Daoy (cell line): Measurements from ENCODE around the gene IMMT. TPM values are rescaled to one million over a fixed set of nuclear protein-coding genes. Genes with fewer than 3 reads are reported as not detected.
A peak's percentile ranks its signal among the peaks of the same experiment; 100 is the strongest.
"Not testable (repeated sequence)": the region's sequence is repeated elsewhere in the genome, so short reads cannot be mapped to it uniquely, and the experiment has no call there.

ENCODE experiments used
- DNase-seq: peaks from one replicate; pipeline ENCODE4 v3.0.0-alpha.2; 2015; ENCODE audit warnings: low read depth
- total RNA-seq: library from RNA; depleted of rRNA; stranded (reverse); fragments of >200 nt; shearing (Covaris generic); gene quantifications from 2 replicates; pipeline ENCODE4 v1.2.3, GENCODE V29; 2014; rRNA removed

The IMMT gene
- total RNA-seq, result 50.0 and 58.1 TPM in 2 replicates

GRCh38 chr2:86195055-86195807 is at the start of gene IMMT:
Gene IMMT, minus strand, starts transcription at chr2:86195462. Its CDS starts 80 bp downstream, at chr2:86195382.
- peak; percentile 98 for DNase-seq

GRCh38 chr2:86244781-86245180 is 49.5 kb upstream of the IMMT start:
- DNase-seq, result not testable (repeated sequence)

GRCh38 chr2:86243950-86244733 is 48.9 kb upstream of the IMMT start:
- no peak for DNase-seq

GRCh38 chr2:86243272-86243671 is 48.0 kb upstream of the IMMT start:
- DNase-seq, result no peak

GRCh38 chr2:86241611-86242010 is 46.3 kb upstream of the IMMT start:
- no peak for DNase-seq

GRCh38 chr2:86240251-86240650 is 45.0 kb upstream of the IMMT start:
- DNase-seq, result no peak

GRCh38 chr2:86239745-86240144 is 44.5 kb upstream of the IMMT start:
- DNase-seq, result no peak

- DNase-seq, result peak; percentile 11
These were observed 44.1 kb upstream of the IMMT start for GRCh38 chr2:86239326-86239725.

- peak; percentile 39 for DNase-seq
These were observed 43.1 kb upstream of the IMMT start for GRCh38 chr2:86238354-86238753.

GRCh38 chr2:86237172-86237571 is 41.9 kb upstream of the IMMT start:
- DNase-seq, result no peak

GRCh38 chr2:86235196-86235980 is 40.1 kb upstream of the IMMT start:
- no peak for DNase-seq

GRCh38 chr2:86234563-86235131 is 39.4 kb upstream of the IMMT start:
- no peak for DNase-seq

GRCh38 chr2:86233436-86233835 is 38.2 kb upstream of the IMMT start:
- DNase-seq, result no peak

GRCh38 chr2:86232910-86233309 is 37.6 kb upstream of the IMMT start:
- DNase-seq, result no peak

GRCh38 chr2:86232373-86232784 is 37.1 kb upstream of the IMMT start:
- DNase-seq, result no peak

GRCh38 chr2:86231680-86232372 is 36.6 kb upstream of the IMMT start:
- DNase-seq, result no peak

- no peak for DNase-seq
These were observed 35.7 kb upstream of the IMMT start for GRCh38 chr2:86230961-86231360.

- no peak for DNase-seq
These were observed 34.0 kb upstream of the IMMT start for GRCh38 chr2:86229221-86229620.

- not testable (repeated sequence) for DNase-seq
These were observed 33.3 kb upstream of the IMMT start for GRCh38 chr2:86228574-86228973.

GRCh38 chr2:86227685-86228084 is 32.4 kb upstream of the IMMT start:
- no peak for DNase-seq
